RPMI8226 (cell line): ENCODE measurements around the gene MEGF10.
A peak's percentile ranks its signal among the peaks of the same experiment; 100 is the strongest.

Experiments
- DNase-seq: peaks from one replicate; pipeline ENCODE4 v3.0.0-alpha.2; 2015

The MEGF10 gene

GRCh38 chr5:127331890-127332649 lies 41.5 kb downstream of the MEGF10 start:
- no peak for DNase-seq

DNA sequence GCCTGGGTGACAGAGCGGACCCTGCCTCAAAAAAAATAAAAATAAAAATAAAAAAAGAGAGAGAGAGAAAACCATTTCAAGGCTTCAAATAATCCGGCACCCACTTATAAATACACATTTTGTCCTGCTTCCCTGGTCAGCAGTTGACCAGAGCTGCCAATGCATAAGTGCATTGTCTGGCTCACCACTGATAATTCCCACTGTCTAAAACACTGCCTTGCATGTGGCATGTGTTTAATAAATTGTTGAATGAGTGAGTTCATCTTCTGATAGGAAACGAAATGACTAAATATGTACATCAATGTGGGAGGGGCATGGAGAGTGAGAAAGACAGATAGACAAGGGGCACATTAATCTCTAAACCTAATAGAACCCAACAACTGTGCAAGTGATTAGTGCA lies 42.9 kb downstream of the MEGF10 start:
- DNase-seq = no peak

DNA sequence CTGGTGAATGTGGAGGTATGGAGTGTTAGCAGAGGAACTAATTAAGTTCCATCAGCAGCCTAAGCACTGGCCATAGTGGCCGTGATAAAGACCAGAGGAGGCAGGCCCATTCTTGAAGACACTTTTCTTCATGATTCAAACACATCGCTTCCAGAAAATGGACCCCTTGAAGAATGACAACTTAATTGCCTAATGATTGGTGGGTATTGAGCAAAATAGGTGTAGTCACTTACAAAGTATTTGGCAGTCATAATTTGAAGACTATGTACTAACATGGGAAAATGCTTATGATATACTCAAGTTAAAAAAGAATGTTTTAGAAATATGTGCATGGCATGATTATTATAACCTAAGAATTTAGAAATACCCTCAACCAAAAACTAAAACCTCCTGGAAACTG lies 44.8 kb downstream of the MEGF10 start:
- DNase-seq = no peak

- DNase-seq = no peak
These were observed 47.3 kb downstream of the MEGF10 start for GRCh38 chr5:127337876-127338275.

DNA sequence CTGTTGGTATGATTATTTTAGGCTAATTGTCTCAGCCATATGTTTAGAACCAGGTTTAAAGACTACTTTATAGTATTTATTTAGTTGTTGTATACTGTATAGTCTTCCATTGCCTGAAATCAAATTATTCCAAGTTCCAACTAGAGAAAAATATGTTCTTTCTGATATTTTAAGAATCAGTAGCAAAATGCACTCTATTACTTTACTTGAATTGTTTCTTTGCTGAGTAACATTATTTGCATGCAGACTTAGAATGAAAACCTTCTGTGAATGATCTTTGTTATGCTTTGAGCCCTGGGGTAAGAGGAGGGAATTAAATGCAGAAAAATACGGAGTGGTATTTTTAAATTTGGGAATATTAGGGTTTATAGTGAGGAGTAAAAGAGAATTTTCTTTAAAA lies 47.9 kb downstream of the MEGF10 start:
- DNase-seq = no peak

- DNase-seq = no peak
These were observed 50.0 kb downstream of the MEGF10 start for GRCh38 chr5:127340606-127341005.

- no peak for DNase-seq
These were observed 51.8 kb downstream of the MEGF10 start for GRCh38 chr5:127342364-127342763.

DNA sequence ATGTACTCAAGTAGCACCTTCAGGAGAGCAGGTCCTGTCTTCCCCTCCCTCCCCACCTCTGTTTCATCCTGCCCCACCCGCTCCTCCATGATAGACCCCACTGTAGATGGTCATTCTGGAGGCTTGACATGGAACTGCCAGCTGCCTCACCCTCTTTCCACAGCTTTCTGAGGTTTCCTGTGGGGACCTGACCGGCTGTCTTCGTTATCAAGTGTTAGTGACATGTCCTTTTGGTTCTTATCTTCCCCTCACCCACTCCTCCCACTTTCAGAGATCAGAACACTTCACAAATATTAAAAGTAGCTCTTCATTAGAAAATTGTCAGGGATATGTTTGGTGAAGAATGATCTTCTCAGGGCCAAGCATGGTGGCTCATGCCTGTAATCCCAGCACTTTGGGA lies 52.7 kb downstream of the MEGF10 start:
- no peak for DNase-seq

DNA sequence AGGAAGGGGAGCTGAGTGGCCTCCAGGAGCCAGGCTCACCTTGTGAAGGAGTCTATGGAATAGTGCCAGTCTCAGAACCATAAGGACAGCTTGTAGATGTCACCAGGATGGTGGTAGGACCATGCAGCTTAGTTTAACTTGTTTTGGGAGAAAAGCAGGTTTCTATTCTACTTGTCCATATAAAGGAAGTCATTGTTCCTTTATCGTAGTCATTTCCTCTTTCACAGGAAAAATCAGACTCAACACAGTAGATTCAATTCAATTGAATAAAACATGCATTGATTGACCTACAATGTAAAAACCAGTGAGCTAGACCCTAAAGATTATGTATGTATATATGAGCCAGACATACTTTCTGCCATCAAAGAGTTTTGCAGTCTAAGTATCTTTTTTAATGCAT lies 53.3 kb downstream of the MEGF10 start:
- no peak for DNase-seq

DNA sequence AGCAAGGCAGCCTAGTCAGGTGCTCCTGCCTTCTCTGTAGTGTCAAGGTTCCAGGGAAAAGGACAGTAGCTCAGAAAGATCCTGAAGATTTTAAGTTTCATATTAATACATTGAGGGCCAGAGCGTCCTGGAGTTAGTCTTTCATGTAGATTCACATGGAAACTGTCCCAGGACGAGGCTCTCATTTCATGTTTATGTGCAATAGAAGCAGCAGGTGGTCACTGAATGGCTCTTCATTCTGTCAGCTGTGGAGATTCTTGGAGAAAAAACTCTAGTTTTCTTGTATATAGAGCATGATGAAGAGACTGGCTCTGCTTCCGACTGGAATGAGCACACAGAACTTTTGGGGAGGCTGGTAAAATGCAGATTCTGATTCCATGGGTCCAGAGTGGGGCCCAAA lies 54.3 kb downstream of the MEGF10 start:
- DNase-seq = no peak

GRCh38 chr5:127351418-127351817 lies 60.8 kb downstream of the MEGF10 start:
- DNase-seq = no peak

DNA sequence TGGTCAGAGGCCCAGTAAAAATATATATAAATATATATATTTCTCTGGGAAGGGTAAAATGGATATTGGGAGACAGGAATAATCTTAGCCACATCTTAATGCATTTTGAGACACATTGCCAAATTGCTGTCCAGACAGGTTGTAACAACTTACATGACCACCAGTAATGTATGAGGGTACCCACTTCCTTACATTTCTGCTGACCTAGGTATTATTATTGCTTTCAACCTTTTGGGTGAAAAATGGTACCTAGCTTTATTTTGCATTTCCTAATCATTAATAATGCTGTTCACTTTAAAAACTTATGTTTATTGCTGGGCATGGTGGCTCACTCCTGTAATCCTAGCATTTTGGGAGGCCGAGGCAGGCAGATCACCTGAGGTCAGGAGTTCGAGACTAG lies 61.5 kb downstream of the MEGF10 start:
- no peak for DNase-seq

DNA sequence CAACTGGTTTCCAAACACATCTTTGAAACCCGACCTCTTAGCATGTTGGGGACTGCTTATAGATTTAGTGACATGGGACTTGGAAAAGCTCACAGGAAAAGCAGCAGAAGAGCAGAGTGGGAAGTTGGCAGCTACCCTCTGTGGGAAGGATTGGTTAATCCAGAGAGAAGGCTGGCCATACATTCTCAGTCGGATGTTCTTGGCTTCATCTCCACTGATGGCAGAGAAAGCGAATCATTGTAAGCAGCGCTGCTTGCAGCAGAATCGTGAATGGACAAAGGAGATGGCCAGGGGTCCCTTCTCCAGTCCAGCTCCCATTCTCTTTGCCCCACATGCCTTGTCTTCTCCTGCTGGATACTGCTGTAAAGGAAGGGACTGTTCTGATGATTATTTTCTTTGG lies 62.7 kb downstream of the MEGF10 start:
- no peak for DNase-seq

- no peak for DNase-seq
These were observed 63.2 kb downstream of the MEGF10 start for GRCh38 chr5:127353796-127354195.

GRCh38 chr5:127355337-127355736 lies 64.7 kb downstream of the MEGF10 start:
- DNase-seq = no peak

DNA sequence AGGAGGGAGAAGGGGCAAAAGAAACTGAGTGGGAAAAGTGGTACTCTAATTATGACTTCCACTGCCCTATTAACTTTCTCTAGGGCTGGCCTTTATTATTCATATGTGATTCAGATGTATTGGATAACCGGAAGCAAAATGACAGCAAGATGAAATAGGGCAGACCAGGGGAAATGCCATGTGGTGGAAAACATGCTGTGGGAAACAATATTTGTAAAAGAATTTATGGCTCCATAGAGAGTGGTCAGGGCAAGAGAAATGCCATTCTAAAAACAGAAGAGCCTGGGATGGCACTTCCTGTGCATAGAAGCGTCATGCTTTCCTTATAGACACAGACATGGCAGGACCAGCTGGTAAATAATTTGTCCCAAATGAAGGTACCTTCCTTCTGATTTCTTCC lies 67.7 kb downstream of the MEGF10 start:
- no peak for DNase-seq

DNA sequence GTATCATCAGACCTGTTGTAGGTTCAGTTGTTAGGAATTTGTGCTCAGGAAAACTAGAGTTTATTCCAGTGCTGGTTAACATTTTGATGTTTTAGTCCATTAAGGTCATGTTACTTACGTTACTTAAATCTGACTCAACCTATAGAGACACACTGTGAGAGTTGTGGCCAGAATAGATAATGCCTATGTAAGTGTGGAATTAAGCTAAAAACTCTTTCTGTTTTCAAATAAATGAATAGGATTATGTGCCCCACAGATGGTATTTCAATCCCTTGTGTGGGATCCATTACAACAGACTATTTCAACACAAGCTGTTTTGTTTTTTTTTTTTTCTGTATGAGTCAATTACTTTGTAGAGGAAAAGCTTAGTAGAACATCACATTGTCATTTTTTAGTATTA lies 68.1 kb downstream of the MEGF10 start:
- DNase-seq = no peak

GRCh38 chr5:127359502-127359901 lies 68.9 kb downstream of the MEGF10 start:
- no peak for DNase-seq

- DNase-seq = no peak
These were observed 72.8 kb downstream of the MEGF10 start for GRCh38 chr5:127363403-127363802.

DNA sequence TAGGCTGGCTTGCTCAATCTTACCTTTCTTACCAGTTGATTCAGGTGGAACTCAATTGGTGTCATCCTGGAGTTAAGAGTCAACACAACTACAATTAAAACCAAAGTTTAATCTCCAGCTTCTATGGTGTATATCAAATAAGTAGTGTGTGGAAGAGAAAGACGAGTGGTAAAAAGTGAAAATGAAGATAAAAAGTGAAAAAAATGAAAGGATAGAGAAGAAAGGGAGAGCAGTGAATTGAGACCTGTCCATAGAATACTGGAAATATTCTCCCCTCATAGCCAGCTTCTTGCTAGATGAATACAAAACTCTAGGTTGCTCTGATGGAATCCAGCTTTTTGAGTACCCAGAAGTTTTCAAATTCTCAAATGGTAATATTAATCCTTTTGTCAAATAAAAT lies 76.4 kb downstream of the MEGF10 start:
- no peak for DNase-seq

GRCh38 chr5:127367946-127368465 lies 77.4 kb downstream of the MEGF10 start:
- no peak for DNase-seq

GRCh38 chr5:127369796-127370195 lies 79.2 kb downstream of the MEGF10 start:
- no peak for DNase-seq

DNA sequence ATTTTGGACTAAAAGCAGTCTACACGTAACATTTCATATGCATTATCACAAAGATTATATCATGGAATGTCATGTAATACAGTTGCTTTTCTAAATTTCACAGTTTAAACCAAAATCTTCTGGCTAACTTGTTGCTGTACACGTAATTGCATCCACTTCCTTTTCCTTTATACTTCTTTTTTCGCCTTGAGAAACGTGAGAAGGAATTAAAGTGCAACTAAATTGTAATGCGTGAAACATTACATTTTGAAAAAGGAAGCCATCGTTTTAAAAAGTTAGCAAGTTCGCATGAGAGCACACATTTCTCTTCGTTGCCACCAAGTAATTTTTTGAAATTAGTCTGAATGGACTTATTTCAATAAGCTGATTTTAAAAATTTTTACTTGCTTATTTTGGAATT lies 80.0 kb downstream of the MEGF10 start:
- no peak for DNase-seq

GRCh38 chr5:127373858-127374491 lies 83.4 kb downstream of the MEGF10 start:
- DNase-seq = peak; percentile 15

- no peak for DNase-seq
These were observed 84.5 kb downstream of the MEGF10 start for GRCh38 chr5:127375124-127375523.
